ENCODE data around the gene ZNF891. TPM values are rescaled to one million over a fixed set of nuclear protein-coding genes. Genes with fewer than 3 reads are reported as not detected.

The ZNF891 gene
- total and polyA plus RNA-seq, 2 of the 4 experiments (the other 2 are of a cell fraction), result 0.26 to 0.36 TPM

- H3K79me1 ChIP-seq (ENCODE audit: low read depth in 1 of 2, low read length in 2 of 2), result no peaks in the 10 kb centered on the region
- H2BK5ac ChIP-seq (ENCODE audit: low read depth, low read length, poor library complexity, severe bottlenecking), result no peak overlapping the region
- no peak overlapping the region for H4K8ac ChIP-seq (ENCODE audit: low read depth in 2 of 2, low read length in 2 of 2)
- H4K91ac ChIP-seq (ENCODE audit: insufficient read depth, low read depth, low read length), result no peak overlapping the region
- TF ChIP-seq BHLHE40 (IDR thresholded peaks at IDR 0.05; ENCODE audit: low read depth, low read length) (no peak), MXI1 (IDR thresholded peaks at IDR 0.05; ENCODE audit: borderline replicate concordance, low read depth, low read length) (no peak), RFX5 (IDR thresholded peaks at IDR 0.05; ENCODE audit: low read depth, low read length) (no peak), MAFK (IDR thresholded peaks at IDR 0.05; ENCODE audit: low read depth, low read length) (no peak), MAZ (IDR thresholded peaks at IDR 0.05; ENCODE audit: borderline replicate concordance, low read depth, low read length) (no peak), SMC3 (IDR thresholded peaks at IDR 0.05; ENCODE audit: low read depth, low read length) (no peak), FOS (IDR thresholded peaks at IDR 0.05; ENCODE audit: low read depth, low read length) (no peak), RCOR1 (IDR thresholded peaks at IDR 0.05; ENCODE audit: insufficient replicate concordance, low read length) (no peak), CEBPB (IDR thresholded peaks at IDR 0.05; ENCODE audit: low read depth, low read length) (no peak), NFE2L2 (IDR thresholded peaks at IDR 0.05; ENCODE audit: low read depth, low read length) (no peak)
- TF ChIP-seq, protein P1, sequence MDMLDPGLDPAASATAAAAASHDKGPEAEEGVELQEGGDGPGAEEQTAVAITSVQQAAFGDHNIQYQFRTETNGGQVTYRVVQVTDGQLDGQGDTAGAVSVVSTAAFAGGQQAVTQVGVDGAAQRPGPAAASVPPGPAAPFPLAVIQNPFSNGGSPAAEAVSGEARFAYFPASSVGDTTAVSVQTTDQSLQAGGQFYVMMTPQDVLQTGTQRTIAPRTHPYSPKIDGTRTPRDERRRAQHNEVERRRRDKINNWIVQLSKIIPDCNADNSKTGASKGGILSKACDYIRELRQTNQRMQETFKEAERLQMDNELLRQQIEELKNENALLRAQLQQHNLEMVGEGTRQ (IDR thresholded peaks at IDR 0.05; ENCODE audit: low read depth, low read length), result no peak
- TF ChIP-seq, protein P2, sequence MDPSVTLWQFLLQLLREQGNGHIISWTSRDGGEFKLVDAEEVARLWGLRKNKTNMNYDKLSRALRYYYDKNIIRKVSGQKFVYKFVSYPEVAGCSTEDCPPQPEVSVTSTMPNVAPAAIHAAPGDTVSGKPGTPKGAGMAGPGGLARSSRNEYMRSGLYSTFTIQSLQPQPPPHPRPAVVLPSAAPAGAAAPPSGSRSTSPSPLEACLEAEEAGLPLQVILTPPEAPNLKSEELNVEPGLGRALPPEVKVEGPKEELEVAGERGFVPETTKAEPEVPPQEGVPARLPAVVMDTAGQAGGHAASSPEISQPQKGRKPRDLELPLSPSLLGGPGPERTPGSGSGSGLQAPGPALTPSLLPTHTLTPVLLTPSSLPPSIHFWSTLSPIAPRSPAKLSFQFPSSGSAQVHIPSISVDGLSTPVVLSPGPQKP (IDR thresholded peaks at IDR 0.05; ENCODE audit: borderline replicate concordance, low read depth, low read length), result no peak
- TF ChIP-seq, protein P3, sequence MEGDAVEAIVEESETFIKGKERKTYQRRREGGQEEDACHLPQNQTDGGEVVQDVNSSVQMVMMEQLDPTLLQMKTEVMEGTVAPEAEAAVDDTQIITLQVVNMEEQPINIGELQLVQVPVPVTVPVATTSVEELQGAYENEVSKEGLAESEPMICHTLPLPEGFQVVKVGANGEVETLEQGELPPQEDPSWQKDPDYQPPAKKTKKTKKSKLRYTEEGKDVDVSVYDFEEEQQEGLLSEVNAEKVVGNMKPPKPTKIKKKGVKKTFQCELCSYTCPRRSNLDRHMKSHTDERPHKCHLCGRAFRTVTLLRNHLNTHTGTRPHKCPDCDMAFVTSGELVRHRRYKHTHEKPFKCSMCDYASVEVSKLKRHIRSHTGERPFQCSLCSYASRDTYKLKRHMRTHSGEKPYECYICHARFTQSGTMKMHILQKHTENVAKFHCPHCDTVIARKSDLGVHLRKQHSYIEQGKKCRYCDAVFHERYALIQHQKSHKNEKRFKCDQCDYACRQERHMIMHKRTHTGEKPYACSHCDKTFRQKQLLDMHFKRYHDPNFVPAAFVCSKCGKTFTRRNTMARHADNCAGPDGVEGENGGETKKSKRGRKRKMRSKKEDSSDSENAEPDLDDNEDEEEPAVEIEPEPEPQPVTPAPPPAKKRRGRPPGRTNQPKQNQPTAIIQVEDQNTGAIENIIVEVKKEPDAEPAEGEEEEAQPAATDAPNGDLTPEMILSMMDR (conservative IDR thresholded peaks at IDR 0.05; ENCODE audit: low read depth, low read length), result no peak
- no peaks in the 10 kb centered on the region for H3K9me1 ChIP-seq (ENCODE audit: insufficient read depth, low read length)
- ChIA-PET CTCF (no interaction called here), POLR2A (ENCODE audit: unreplicated experiment) (no interaction called here)
- H3K4me3 ChIP-seq (ENCODE audit: insufficient read depth, low read depth, low read length), result no peak overlapping the region
- no peak overlapping the region for H3K56ac ChIP-seq (ENCODE audit: extremely low read depth, insufficient read depth, low read length)
- no peak overlapping the region for H3K27ac ChIP-seq (ENCODE audit: insufficient read depth, low read length)
- H4K5ac ChIP-seq (ENCODE audit: low read depth, low read length), result no peak overlapping the region
- DNase-seq (no peak), ATAC-seq (ENCODE audit: low read depth) (no peak)
- no peak overlapping the region for H2BK120ac ChIP-seq (ENCODE audit: low read depth, low read length)
- H3K9ac ChIP-seq (ENCODE audit: low read depth, low read length), result no peak overlapping the region
- H2AFZ ChIP-seq (replicated peaks; ENCODE audit: low read length, poor library complexity), result no peak overlapping the region
- H2BK15ac ChIP-seq (ENCODE audit: low read depth, low read length), result no peak overlapping the region
- dilution Hi-C loops (cut with HindIII; ENCODE audit: low sequenced_read_pairs, unreplicated experiment), result no loop called here
- no peak overlapping the region for H2AK9ac ChIP-seq (replicated peaks; ENCODE audit: low read depth, low read length, poor library complexity)
- H3K23ac ChIP-seq (ENCODE audit: low read depth, low read length), result no peak overlapping the region
- H3K18ac ChIP-seq (ENCODE audit: low read depth, low read length), result no peak overlapping the region
- no peak overlapping the region for H2AK5ac ChIP-seq (ENCODE audit: low read depth, low read length)
- H3K14ac ChIP-seq (replicated peaks; ENCODE audit: low read depth, low read length), result no peak overlapping the region
- peaks cover 31% of the 10 kb centered on the region for H3K36me3 ChIP-seq (ENCODE audit: control insufficient read depth, insufficient read depth, low read length)
- WGBS, 2 experiments (ENCODE audit: extremely low coverage in 2 of 2, insufficient read length in 1 of 2), result no CpG with 5 or more reads among the region's 2 CpGs
- H4K20me1 ChIP-seq (ENCODE audit: insufficient read depth, low read length), result no peaks in the 10 kb centered on the region
- no peaks in the 10 kb centered on the region for H3K4me1 ChIP-seq (ENCODE audit: control insufficient read depth, insufficient read depth, low read length)
- no peak overlapping the region for H3K4ac ChIP-seq (ENCODE audit: low read depth, low read length)
- no peak overlapping the region for H3K4me2 ChIP-seq (ENCODE audit: low read depth, low read length)
- TSS peak; percentile 64 for BruUV-seq (replicated peaks)
- intact Hi-C loops (cut with micrococcal nuclease), result no loop called here
- no peak overlapping the region for H2BK20ac ChIP-seq (ENCODE audit: low read depth, low read length)
- in situ Hi-C loops (cut with MboI; ENCODE audit: low sequenced_read_pairs), result no loop called here
- H3K27me3 ChIP-seq (ENCODE audit: control insufficient read depth, insufficient read depth, low read length), result no peaks in the 10 kb centered on the region
- H3K9me3 ChIP-seq (ENCODE audit: control insufficient read depth, insufficient read depth, low read length), result peaks cover 62% of the 10 kb centered on the region
These were observed 26.1 kb upstream of the ZNF891 start for GRCh38 chr12:133156125-133156690.
